ES-I3 (cell line): ENCODE data around the gene EXOSC1.
"Not testable (repeated sequence)": the region's sequence is repeated elsewhere in the genome, so short reads cannot be mapped to it uniquely, and the experiment has no call there.

ENCODE experiments used
- H3K36me3 ChIP-seq: 2 replicates; pipeline ENCODE4 v1.6.1; 2013; ENCODE audit warnings: mild to moderate bottlenecking, low read length, control low read depth, moderate library complexity; ENCODE audit not compliant: insufficient read depth
- H3K4me1 ChIP-seq: 2 replicates; pipeline ENCODE4 v1.6.1; 2013; ENCODE audit warnings: mild to moderate bottlenecking, control low read depth, low read length; ENCODE audit not compliant: insufficient read depth
- H3K9ac ChIP-seq: 2 replicates; pipeline ENCODE4 v1.6.1; 2013; ENCODE audit warnings: low read depth, mild to moderate bottlenecking, low read length, moderate library complexity
- H3K9me3 ChIP-seq: 2 replicates; pipeline ENCODE4 v1.6.1; 2013; ENCODE audit warnings: mild to moderate bottlenecking, low read length, moderate library complexity; ENCODE audit not compliant: control insufficient read depth, insufficient read depth

EXOSC1 gene, protein sequence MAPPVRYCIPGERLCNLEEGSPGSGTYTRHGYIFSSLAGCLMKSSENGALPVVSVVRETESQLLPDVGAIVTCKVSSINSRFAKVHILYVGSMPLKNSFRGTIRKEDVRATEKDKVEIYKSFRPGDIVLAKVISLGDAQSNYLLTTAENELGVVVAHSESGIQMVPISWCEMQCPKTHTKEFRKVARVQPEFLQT

DNA sequence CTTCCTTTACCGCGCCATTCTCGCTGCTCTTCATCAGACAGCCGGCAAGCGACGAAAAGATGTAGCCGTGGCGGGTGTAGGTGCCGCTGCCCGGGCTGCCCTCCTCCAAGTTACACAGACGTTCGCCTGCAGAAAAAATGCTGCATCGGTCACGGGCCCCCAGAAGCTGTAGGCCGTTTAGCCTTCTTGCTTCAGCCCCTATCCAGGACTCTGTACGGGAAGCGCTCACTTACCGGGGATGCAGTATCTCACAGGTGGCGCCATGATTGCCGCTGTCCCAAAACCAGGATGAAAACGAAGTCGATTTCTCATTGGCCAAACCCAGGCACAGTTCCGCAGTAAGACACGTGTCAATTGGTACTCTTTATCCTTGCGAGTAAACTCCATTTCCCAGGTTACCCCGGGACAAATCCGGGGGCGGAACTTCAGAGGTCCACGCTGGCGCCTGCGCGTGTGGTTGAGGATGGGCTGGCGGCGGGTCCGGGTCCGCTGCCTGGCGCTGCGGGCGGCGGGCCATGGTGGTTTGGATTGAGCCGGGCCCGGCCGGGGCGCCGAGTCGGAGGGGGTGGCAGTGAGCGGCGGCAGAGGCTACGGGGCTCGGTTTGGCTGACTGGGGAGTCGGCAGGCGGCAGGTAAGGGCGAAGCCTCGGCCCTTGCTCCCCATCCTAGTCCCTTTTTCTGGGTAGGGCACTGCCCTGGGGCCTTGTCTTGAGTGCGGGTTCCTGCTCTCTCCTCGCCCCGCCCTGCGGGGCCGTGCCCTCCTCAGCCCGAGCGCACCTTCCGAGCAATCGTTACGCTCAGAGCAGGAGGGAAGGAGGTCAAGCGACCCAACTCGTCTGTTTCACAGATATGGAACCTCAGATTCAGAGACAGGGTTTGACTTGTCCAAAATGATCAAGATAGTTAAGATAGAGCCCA lies at the start of gene EXOSC1, which contains the start of gene ZDHHC16:
EXOSC1 (minus strand) TSS at position 285 of the 918 bp plus-strand sequence; CDS start at position 264, 21 bp downstream.
ZDHHC16 (plus strand) TSS at position 454 of the 918 bp plus-strand sequence. CDS start 5,501 bp downstream, outside the sequence.
- H3K4me1 ChIP-seq: peaks cover 4% of the 10 kb centered on the region; the same call in 1 of the 2 replicates
- peaks cover under 1% of the 10 kb centered on the region; the same call in 1 of the 2 replicates for H3K36me3 ChIP-seq
- H3K9ac ChIP-seq: peak within 1 kb of the TSS; percentile 68
- no peaks in the 10 kb centered on the region for H3K9me3 ChIP-seq

DNA sequence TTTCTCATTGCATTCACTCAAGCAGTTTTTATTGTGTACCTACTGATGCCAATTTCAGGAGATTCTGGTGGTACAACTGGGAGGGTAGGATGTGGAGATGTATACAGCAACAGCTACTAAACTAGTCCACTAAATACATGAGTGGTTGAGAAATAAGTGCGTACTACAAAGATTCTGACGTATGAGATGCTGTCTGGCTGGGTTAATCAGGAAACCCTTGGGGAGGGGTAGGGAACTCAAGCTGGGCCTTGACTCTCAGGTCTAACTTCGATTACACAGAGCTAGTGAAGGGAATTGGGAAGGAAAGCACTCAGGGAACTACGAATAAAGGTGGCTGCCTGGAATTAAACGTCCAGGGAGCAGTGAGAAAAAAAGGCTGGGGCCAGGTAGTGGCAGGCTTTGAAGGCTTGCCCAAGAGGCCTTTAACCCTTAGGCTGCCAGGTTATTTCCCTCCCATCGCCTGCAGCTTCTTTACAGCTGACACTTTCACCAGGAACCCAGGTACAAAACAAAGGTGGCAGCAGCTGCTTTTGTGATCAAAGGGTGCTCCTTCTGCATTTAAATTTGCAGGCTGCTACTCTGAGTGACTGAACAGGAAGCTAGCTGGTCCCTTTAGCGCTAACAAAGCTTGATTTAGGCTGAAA lies 49.2 kb upstream of the EXOSC1 start:
- H3K9me3 ChIP-seq: no peaks in the 10 kb centered on the region
- no peaks in the 10 kb centered on the region; the same call in 1 of the 2 replicates for H3K36me3 ChIP-seq
- H3K9ac ChIP-seq: peak overlapping the region; percentile 13; the same call in 1 of the 2 replicates
- peaks cover 28% of the 10 kb centered on the region; the same call in 1 of the 2 replicates for H3K4me1 ChIP-seq

DNA sequence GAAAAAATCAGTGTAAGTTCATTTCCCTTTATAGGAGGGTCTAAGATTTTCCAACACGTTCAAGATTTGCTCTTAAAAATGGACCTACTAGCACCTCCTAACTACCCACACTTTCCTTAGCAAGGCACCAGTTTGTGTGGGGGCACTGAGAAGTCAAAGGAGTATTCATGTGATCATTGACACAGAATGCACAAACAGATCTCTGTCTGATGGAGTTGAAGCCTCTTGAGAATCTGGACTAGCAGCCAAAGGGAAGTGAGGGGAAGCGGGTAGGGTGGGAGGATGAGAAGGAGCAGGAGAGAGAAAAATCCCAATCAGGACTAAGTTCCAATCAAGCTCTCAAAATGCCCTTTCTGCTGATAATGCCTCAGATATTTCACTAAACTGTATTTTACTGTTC lies 48.3 kb upstream of the EXOSC1 start:
- no peaks in the 10 kb centered on the region for H3K9me3 ChIP-seq
- no peaks in the 10 kb centered on the region; the same call in 1 of the 2 replicates for H3K36me3 ChIP-seq
- H3K9ac ChIP-seq: no peak overlapping the region
- H3K4me1 ChIP-seq: peaks cover 28% of the 10 kb centered on the region; the same call in 1 of the 2 replicates

- Histone ChIP-seq H3K9me3 (no peaks in the 10 kb centered on the region), H3K9ac (no peak overlapping the region), H3K36me3 (no peaks in the 10 kb centered on the region; the same call in 1 of the 2 replicates), H3K4me1 (peaks cover 23% of the 10 kb centered on the region; the same call in 1 of the 2 replicates)
These were observed 44.8 kb upstream of the EXOSC1 start for GRCh38 chr10:97490592-97490991.

GRCh38 chr10:97485647-97486281 lies 40.0 kb upstream of the EXOSC1 start:
- H3K36me3 ChIP-seq: peaks cover 4% of the 10 kb centered on the region; the same call in 1 of the 2 replicates
- peaks cover 8% of the 10 kb centered on the region for H3K4me1 ChIP-seq

DNA sequence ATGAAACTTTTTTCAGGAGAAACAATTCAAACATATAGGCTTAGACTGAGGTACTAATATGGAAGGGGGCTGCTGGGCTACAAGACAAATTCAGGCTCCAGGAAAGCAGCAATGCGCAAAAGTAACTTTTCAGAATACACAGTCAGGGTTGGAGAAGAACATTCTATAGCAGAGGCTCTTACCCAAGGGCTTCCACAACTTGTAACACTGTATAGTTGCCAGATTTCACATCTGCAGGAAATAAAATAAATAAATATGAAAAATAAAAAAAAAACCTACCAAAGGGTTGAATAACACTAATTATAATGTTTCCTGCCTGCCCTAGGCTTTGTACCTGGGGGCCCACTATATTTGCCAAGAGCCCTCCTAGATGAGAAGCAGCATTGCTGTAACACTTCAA lies 38.1 kb upstream of the EXOSC1 start:
- Histone ChIP-seq H3K9ac (no peak overlapping the region), H3K9me3 (no peaks in the 10 kb centered on the region), H3K4me1 (peaks cover 19% of the 10 kb centered on the region), H3K36me3 (peaks cover 9% of the 10 kb centered on the region; the same call in 1 of the 2 replicates)

More at GRCh38 chr10:97485647-97486281, 40.0 kb upstream of the EXOSC1 start:
- Histone ChIP-seq H3K9ac (no peak overlapping the region), H3K9me3 (no peaks in the 10 kb centered on the region)

DNA sequence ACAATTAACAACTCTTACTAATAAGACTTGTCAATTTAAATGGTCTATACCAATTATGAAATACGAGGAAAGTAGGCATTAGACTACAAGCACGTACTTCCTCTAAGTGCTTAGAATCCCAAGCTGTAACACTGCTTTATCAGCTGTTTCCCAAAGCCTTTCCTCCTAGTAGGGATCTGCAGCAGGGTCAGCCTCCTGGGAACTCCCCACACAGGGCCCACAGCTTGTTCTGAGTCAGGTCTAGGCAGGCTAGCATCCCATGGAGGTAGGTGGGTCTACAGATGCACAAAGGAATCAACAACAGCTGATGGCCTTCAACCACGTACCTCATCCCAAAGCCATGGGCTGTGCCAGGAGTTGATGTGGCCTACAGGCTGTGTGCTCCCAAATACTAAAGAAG lies 37.7 kb upstream of the EXOSC1 start:
- Histone ChIP-seq H3K9me3 (no peaks in the 10 kb centered on the region), H3K4me1 (peaks cover 19% of the 10 kb centered on the region), H3K36me3 (peaks cover 9% of the 10 kb centered on the region; the same call in 1 of the 2 replicates), H3K9ac (no peak overlapping the region)

DNA sequence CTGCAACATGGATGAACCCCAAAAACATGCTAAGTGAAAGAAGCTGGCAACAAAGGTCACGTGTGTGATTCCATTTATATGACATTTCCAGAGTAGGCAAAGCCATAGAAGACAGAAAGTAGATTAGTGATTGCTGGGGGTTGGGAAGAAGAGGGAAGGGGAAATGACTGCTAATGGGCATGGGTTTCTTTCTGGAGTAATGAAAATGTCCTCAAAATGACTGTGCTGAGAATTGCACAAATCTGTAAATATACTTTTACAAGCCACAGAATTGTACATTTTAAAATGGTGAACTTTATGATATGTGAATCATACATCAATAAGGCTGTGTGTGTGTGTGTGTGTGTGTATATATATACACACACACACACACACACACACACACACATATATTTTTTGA lies 36.6 kb upstream of the EXOSC1 start:
- Histone ChIP-seq H3K36me3 (peaks cover 10% of the 10 kb centered on the region), H3K9me3 (no peaks in the 10 kb centered on the region), H3K9ac (no peak overlapping the region), H3K4me1 (peaks cover 19% of the 10 kb centered on the region)

GRCh38 chr10:97481071-97481470 lies 35.3 kb upstream of the EXOSC1 start:
- Histone ChIP-seq H3K9me3 (no peaks in the 10 kb centered on the region), H3K4me1 (peaks cover 19% of the 10 kb centered on the region), H3K9ac (no peak overlapping the region), H3K36me3 (peaks cover 23% of the 10 kb centered on the region)

GRCh38 chr10:97479939-97480338 lies 34.1 kb upstream of the EXOSC1 start:
- no peaks in the 10 kb centered on the region for H3K9me3 ChIP-seq
- peaks cover 28% of the 10 kb centered on the region for H3K36me3 ChIP-seq
- peaks cover 19% of the 10 kb centered on the region for H3K4me1 ChIP-seq
- H3K9ac ChIP-seq: no peak overlapping the region

DNA sequence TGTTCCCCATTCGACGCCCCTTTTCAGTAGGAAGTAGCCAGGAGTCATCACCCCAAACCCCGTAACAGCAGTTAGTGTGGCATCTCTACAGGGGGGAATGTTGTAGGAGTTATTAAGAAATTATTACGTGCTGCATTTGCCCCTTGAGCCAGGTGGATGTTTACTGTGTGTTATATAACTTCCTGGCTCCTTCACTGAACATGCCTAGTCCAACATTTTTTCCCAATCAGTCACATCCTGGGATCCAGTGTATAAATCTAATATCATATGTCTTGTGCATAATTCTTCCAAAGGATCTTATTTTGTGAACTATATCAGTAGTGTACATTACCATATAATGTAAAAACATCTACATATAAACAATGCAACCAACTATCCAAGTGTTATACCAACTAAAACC lies 33.6 kb upstream of the EXOSC1 start:
- H3K36me3 ChIP-seq: peaks cover 28% of the 10 kb centered on the region

DNA sequence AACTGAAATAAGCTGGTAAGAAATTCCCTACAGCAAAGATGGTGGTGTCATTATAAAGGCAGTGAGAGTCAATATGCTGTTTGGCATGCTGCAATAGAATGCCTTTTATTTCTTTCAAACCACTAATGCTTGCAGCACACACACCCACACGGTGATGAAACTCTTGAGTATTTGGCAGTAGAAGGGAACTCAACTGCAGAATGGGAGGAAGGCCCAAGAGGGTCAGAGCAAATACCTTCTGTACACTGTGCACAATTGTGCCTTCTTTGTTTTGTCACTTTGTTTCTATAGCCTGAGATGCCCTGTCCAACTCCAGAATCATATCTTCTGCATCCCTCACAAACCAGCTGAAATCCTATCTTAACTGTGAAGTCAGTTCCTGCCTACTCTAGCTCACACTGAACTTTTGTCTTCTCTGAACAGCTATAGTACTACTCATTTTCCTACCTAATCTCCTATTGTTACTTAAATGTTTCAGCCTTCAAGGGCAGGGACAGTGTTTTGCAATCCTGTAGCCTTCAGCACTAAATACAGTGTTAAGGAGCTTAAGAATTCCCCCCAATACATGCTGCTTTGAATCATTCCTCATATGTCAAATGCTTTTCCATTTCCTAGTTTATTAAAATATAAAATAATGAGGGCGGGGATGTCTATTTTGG lies 30.3 kb upstream of the EXOSC1 start:
- no peak overlapping the region for H3K9ac ChIP-seq
- peaks cover 15% of the 10 kb centered on the region for H3K4me1 ChIP-seq
- H3K36me3 ChIP-seq: peaks cover 39% of the 10 kb centered on the region
- H3K9me3 ChIP-seq: no peaks in the 10 kb centered on the region

More for the DNA sequence above, 33.6 kb upstream of the EXOSC1 start:
- not testable (repeated sequence) for H3K9me3 ChIP-seq, H3K9ac ChIP-seq
- H3K4me1 ChIP-seq: peaks cover 19% of the 10 kb centered on the region

DNA sequence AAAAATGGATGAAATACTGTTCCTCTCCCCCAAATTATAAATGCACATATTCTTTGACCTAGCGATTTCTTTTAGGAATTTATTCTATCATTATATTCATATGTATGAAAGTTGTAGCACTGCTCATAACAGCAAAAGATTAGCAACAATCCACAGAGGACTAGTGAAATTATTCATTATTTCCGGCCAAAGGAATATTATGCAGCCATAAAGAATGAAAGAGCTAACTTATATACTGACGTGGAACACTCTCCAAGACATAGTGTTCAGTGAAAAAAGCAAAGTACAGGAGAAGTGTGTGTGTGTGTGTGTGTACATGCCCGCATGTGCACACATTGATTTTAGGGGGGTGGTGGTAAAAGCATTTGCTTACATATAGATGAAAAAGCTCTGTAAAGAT lies 29.1 kb upstream of the EXOSC1 start:
- H3K9ac ChIP-seq: no peak overlapping the region
- H3K4me1 ChIP-seq: peaks cover 6% of the 10 kb centered on the region
- peaks cover 38% of the 10 kb centered on the region for H3K36me3 ChIP-seq
- no peaks in the 10 kb centered on the region for H3K9me3 ChIP-seq
